Fibroblast of upper back skin (primary cell): Measurements from ENCODE around the gene ZNF554.

Experiments
- DNase-seq: peaks from one replicate; pipeline ENCODE4 v3.0.0-alpha.2; 2013

The ZNF554 gene

GRCh38 chr19:2834294-2834871, 14.7 kb downstream of the ZNF554 start:
- no peak for DNase-seq

DNA sequence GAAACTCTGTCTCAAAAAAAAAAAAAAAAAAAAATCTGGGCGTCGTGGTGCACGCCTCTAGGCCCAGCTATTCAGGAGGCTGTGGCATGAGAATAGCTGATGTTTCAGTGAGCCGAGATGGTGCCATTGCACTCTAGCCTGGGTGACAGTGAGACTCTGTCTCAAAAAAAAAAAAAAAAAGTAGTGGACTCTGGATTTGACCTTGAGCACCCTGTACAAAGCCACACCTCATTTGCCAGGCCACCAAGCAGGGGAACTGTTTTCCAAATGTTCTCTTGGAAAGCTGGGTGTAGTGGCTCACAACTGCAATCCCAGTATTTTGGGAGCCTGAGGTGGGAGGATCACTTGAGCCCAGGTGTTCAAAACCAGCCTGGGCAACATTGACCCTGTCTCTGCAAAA, 17.8 kb downstream of the ZNF554 start:
- no peak for DNase-seq

DNA sequence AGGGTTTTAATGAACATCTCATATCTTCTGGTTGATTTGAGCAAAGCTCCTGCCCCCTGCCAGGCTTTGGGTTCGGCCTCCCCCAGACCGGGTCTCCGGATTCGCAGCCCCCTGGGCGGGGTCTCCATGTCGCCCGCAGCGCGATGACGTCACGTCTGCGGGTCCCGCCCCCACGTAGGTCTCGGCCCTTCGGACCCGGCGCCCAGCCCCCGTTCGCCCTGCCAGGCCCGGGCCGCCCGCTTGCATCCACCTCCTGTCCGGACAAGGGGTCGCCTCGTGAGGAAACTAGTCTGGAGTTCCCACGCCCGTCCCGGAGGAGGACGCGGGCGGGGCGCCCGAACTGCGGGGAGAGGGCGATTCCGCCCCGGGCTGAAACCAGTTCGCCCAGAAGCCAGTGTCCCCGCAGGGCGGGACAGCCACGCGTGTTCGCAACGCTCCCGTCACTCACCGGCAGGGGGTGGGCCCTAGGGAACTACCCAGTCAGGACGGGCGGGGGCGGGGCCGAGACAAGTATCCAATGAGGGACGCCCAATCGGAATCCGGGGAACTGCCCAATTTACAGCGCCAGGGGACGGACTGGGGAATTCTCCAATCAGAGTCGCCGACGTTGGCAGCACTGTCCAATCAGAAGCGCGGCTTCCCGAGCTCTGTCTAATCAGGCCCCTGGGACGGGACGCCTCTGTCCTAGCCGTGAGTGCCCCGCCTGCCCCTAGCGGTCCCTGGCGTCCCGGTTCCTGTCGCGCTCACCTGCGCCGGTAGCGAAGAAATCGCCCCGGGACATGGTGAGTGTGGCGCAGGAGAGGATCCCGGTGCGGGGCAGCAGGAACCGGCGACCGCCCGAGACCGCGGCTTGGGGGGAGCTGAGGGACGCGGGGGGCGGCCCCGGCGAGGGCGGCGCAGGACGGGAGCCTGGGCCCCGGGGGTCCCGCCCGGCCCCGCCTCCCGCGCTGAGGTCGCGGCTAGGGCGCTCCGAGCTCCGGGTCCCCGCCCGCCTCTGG, 21.4 kb downstream of the ZNF554 start, which contains the start of gene ZNF555:
Gene ZNF555 (plus strand): TSS at position 682 of the 998 bp plus-strand sequence. CDS start 98 bp downstream, at position 780.
- DNase-seq, result peak; percentile 99

GRCh38 chr19:2841855-2842574, 22.3 kb downstream of the ZNF554 start:
- no peak for DNase-seq

- DNase-seq, result no peak
These were observed 25.4 kb downstream of the ZNF554 start for GRCh38 chr19:2845107-2845506.

DNA sequence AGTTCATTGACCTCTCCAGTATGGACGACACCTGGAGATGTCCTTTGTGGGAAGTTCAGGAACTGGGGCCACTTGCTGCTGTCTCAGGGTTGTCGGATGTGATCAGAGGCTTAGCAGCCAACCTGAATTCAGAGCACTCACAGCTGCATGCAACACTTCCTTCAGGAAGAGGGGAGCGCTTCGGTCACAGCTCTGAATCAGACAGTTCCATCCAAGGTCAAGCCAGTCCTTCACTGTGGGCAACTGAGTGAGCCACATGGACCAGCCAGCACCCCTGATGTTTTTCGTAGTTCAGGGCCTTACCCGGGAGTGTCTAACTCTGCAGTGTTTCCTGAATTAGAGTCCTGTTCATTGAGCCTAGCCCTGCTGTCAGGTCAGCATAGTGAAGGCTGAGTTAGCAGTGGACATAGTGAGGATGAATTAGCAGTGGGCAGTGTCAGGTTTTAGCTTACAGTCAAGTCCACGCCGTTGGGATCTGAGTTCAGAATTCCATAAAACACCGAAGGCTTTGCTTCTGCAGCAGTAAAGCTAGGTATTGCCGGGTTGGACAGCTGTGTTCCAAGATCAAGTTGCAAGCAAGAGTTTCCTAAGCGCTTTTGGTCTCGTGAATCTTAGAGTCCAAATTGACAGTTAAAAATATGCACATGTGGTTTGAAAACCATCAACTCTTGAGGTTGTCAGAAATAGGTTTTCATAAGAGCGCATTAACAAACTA, 26.7 kb downstream of the ZNF554 start:
- DNase-seq, result no peak

DNA sequence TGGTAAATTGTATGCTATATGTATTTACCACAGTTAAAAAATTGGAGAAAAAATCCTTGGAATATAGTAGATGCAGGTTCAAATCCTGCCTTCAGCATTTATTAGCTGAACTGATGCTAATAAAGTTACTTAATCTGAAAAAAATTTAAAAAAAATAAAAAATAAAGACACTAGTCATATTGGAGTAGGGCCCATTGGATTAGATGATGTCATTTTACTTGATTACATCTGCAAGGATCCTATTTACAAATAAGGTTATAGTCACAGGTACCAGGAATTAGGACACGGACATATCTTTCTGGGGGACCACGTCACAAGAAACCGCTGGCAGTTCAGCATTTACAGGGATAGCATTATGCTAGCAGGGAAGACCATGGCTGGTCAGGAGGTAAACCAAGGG, 27.8 kb downstream of the ZNF554 start:
- no peak for DNase-seq

DNA sequence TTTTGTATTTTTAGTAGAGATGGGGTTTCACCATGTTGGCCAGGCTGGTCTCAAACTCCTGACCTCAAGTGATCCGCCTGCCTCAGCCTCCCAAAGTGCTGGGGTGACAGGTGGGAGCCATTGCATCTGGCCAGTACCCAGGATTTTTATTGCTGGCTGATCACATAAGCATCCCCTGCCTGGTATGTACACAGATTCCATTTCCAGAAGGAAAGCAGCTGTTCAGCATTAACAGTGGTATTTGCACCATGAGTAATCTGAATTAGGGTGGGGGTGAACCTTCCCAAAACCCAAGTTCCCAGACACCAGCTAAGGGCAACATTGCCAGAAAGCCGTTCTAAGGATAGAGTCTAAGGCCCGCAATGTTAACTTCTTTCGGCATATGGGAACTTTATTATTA, 28.9 kb downstream of the ZNF554 start:
- peak; percentile 32 for DNase-seq

GRCh38 chr19:2850256-2850925, 30.7 kb downstream of the ZNF554 start:
- DNase-seq, result no peak

DNA sequence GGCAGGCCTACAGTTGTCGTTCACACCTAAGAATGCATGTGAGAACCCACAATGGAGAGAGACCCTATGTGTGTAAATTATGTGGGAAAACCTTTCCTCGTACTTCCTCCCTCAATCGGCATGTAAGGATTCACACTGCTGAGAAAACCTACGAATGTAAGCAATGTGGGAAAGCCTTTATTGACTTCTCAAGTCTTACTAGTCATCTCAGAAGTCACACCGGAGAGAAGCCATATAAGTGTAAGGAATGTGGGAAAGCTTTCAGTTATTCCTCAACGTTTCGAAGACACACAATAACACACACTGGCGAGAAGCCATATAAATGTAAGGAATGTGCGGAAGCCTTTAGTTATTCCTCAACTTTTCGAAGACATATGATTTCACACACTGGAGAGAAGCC, 32.9 kb downstream of the ZNF554 start:
- DNase-seq, result no peak

DNA sequence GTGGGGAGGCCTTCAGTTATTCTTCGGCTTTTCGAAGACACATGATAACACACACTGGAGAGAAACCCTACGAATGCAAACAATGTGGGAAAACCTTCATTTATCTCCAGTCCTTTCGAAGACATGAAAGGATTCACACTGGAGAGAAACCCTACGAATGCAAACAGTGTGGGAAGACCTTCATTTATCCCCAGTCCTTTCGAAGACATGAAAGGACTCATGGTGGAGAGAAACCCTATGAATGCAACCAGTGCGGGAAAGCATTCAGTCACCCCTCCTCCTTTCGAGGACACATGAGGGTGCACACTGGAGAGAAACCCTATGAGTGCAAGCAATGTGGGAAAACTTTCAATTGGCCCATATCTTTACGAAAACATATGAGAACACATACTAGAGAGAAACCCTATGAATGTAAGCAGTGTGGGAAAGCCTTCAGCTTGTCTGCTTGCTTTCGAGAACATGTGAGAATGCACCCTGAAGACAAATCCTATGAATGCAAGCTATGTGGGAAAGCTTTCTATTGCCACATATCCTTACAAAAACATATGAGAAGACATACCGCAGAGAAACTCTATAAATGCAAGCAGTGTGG, 33.4 kb downstream of the ZNF554 start:
- DNase-seq, result no peak

- no peak for DNase-seq
These were observed 35.2 kb downstream of the ZNF554 start for GRCh38 chr19:2854849-2855248.

GRCh38 chr19:2856457-2857050, 36.9 kb downstream of the ZNF554 start:
- DNase-seq, result no peak

- DNase-seq, result no peak
These were observed 39.2 kb downstream of the ZNF554 start for GRCh38 chr19:2858864-2859263.

DNA sequence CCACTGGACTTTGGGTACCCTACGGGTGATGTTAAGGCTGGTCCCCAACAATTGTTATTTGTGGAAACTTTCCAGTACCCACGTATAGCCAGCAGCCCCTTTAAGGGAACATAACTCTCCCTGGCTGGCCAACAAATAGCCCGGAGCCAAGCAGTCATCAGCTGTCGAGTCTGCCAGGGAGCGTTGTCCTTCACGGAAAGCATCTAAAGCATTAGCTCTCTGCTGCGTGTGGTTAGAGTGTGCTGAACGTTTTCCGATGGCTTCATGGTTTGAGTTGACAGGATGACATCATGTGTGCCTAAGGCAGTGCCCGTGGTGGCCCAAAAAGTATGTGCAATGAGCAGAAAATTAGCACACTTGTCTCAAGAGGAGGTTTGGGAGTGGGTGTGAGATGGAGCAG, 44.1 kb downstream of the ZNF554 start:
- DNase-seq, result no peak

DNA sequence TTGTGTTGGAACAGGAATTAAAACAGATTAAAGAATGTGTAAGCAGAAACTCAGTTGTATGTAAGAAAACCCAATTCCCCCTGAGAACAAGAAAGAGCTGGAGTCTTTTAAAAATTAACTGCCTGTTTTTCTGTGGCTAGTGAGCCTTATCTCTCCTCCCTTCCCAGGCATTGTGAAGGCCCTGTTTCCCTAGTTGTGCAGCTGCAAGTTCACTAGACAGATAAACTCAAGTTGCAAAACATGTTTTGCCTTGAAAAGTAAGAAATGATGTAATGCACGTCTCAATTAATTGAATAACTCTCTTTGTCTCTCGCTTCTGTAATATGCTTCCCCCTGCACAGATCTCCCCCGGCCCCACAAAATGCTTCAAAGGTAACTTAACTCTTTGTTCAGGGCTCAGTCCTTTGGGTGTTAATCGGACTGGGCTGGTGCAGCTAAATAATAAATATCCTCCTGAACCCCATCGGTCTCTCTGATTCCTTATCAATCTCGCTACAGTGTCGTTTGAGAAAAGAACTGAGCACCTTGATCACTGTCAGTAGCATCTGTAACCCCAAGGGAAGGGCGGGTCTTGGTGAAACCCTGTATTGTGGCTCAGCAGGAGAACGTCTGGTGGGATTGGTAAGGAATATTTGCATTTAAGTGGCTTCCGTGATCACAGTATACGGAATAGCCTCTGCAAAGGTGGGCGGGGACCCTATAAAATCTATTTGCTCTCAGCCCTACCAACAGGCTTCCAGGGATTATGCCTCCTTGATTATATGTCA, 45.8 kb downstream of the ZNF554 start:
- DNase-seq, result no peak

GRCh38 chr19:2866495-2867024, 46.9 kb downstream of the ZNF554 start:
- DNase-seq, result no peak

GRCh38 chr19:2867025-2867991, 47.6 kb downstream of the ZNF554 start, which contains the start of gene ZNF556:
ZNF556 (plus strand) TSS chr19:2867335; CDS start chr19:2867422, 87 bp downstream.
- no peak for DNase-seq

DNA sequence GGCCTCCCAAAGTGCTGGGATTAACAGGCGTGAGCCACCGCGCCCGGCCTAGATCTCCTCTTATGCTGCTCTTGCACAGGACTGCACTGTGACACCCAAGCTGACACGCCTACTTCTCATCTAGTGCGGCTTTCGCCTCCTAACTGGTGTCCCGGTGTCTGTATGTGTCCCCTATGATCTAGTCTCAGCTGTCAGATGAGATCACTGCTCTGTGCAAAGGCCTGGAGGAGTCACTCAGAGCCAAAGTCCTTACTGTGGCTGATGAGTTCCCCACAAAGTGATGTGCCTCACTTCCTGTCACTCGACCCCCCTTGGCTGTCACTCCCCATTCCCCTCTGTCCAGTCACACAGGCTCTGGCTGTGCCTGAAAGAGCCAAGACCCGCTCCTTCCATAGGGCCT, 50.0 kb downstream of the ZNF554 start:
- no peak for DNase-seq
